NCI-H1436 treated with DMSO at 0.1 percent for 48 hours (cell line): ENCODE data around the gene SP6.

ENCODE experiments used
- DNase-seq: peaks from one replicate; lab custom pipeline; 2025; lab: John Stamatoyannopoulos, UW

Gene SP6

GRCh38 chr17:47836601-47837000 lies 14.4 kb downstream of the SP6 start:
- no peak for DNase-seq

GRCh38 chr17:47834756-47835155 lies 16.2 kb downstream of the SP6 start:
- DNase-seq: no peak

GRCh38 chr17:47831934-47832327 lies 19.0 kb downstream of the SP6 start:
- DNase-seq: no peak

- peak; percentile 77 for DNase-seq
Observed at GRCh38 chr17:47831003-47831933, 19.7 kb downstream of the SP6 start, which contains the start of the genes LRRC46 and MRPL10. LRRC46 (plus strand) TSS chr17:47831670; CDS start chr17:47831990, 320 bp downstream. MRPL10 (minus strand) TSS chr17:47831541; CDS start chr17:47831511, 30 bp downstream.

- DNase-seq: no peak
Observed at GRCh38 chr17:47830396-47831002, 20.5 kb downstream of the SP6 start.

- DNase-seq: no peak
Observed at GRCh38 chr17:47829870-47830269, 21.1 kb downstream of the SP6 start.

- no peak for DNase-seq
Observed at GRCh38 chr17:47823519-47823918, 27.4 kb downstream of the SP6 start.

GRCh38 chr17:47822785-47823184 lies 28.2 kb downstream of the SP6 start:
- no peak for DNase-seq

- DNase-seq: peak; percentile 57
Observed at GRCh38 chr17:47821424-47822391, 29.3 kb downstream of the SP6 start, which contains the start of gene OSBPL7. OSBPL7 (minus strand) TSS chr17:47821794; CDS start chr17:47820278, 1,516 bp downstream.

GRCh38 chr17:47821031-47821423 lies 29.9 kb downstream of the SP6 start:
- no peak for DNase-seq

- no peak for DNase-seq
Observed at GRCh38 chr17:47820033-47820789, 30.8 kb downstream of the SP6 start.

- no peak for DNase-seq
Observed at GRCh38 chr17:47819475-47819874, 31.5 kb downstream of the SP6 start.

GRCh38 chr17:47818002-47818695 lies 32.8 kb downstream of the SP6 start:
- no peak for DNase-seq

GRCh38 chr17:47816947-47817346 lies 34.0 kb downstream of the SP6 start:
- DNase-seq: no peak

GRCh38 chr17:47816111-47816735 lies 34.7 kb downstream of the SP6 start:
- no peak for DNase-seq

GRCh38 chr17:47815106-47815918 lies 35.7 kb downstream of the SP6 start:
- no peak for DNase-seq

- DNase-seq: no peak
Observed at GRCh38 chr17:47813512-47814031, 37.4 kb downstream of the SP6 start.

- no peak for DNase-seq
Observed at GRCh38 chr17:47813077-47813476, 37.9 kb downstream of the SP6 start.
